ENCODE results near the gene SNX25. TPM values are rescaled to one million over a fixed set of nuclear protein-coding genes. Genes with fewer than 3 reads are reported as not detected.
"Not testable (repeated sequence)": the region's sequence is repeated elsewhere in the genome, so short reads cannot be mapped to it uniquely, and the experiment has no call there.

The SNX25 gene
- total RNA-seq, 1 donor from 2014 or later, result 11.4 TPM

DNA sequence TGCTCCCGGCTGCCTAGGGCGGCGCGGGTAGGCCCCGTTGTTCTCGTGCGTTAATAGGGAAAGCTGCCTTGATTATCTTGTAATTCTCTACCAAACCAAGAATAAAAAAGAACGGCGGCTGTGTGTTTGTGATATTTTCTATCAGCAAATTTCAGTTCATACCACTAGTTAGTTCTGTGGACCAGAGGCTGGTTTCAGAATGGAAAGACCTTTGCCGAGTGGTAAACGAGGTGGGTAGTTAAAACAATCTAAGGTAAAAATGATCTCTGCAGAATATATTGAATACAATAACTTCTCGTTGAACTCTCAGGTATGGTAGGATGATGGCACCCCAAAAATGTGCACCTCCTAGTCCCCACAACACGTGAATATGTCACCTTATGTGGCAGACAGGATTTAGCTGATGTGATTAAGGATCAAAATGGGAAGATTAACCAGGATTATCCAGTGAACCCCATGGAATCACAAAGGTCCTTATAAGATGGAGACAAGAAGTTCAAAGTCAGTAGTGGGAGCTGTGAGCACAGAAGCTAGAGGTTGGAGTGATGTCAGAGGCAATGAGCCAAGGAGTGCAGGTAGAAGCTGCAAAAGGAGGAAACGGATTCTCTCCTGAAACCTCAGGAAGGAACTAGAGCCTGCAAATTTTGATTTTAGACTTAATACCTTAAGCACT, 5.0 kb upstream of the SNX25 start:
- no peak for ATAC-seq
- DNase-seq (ENCODE audit: low spot score), result no peak

DNA sequence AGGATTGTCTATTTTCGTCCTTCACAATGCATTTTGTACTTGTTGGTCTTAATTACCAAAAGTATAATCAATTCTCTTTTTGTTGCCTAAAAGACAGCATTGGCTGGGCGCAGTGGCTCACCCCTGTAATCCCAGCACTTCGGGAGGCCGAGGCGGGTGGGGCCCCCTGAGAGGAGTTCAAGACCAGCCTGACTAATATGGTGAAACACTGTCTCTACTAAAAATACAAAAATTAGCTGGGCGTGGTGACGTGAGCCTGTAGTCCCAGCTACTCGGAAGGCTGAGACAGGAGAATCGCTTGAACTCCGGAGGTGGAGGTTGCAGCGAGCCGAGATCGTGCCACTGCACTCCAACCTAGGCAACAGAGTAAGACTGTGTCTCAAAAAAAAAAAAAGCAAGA, 4.3 kb upstream of the SNX25 start:
- DNase-seq (ENCODE audit: low spot score); ATAC-seq: not testable (repeated sequence)

DNA sequence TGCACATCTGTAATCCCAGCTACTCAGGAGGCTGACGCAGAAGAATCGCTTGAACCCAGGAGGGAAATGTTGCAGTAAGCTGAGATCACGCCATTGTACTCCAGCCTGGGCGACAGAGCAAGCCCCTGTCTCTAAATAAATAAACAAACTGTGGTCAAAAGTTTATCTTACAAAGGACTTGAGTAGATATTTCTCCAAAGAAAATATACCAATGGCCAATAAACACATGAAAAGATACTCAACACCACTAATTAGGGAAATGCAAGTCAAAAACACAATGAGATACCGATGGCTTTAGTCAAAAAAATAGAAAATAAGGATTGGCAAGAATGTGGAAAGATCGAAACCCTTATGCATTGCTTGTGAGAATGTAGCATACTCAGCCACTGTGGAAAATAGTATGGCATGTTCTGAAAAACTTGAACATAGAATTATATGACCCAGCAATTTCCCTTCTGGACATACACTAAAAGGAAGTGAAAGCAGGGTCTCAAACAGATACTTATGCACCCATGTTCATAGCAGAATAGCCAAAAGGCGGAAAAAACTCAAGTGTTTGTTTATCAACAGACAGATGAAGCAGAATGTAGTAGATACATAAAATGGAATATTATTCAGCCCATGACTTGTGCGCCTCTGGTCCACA, 3.6 kb upstream of the SNX25 start:
- DNase-seq (ENCODE audit: low spot score) (no peak), ATAC-seq (no peak)

DNA sequence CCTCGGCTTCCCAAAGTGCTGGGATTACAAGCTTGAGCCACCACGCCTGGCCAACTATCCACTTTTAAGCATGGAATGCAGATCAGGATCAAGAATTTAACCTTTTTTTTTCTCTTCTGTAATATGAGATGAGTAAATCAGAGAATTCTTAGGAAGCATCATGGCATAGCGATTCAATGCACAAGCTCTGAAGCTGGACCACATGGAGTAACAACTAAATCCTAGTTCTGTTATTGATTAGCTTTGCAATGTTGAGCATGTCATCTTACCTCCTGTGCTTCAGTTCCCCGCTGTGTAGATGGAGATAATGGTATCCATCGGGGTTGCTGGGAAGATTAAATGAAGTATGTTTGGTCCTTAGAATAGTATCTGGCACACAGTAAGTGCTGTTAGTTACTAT, 1.9 kb upstream of the SNX25 start:
- ATAC-seq (no peak), DNase-seq (ENCODE audit: low spot score) (no peak)

DNA sequence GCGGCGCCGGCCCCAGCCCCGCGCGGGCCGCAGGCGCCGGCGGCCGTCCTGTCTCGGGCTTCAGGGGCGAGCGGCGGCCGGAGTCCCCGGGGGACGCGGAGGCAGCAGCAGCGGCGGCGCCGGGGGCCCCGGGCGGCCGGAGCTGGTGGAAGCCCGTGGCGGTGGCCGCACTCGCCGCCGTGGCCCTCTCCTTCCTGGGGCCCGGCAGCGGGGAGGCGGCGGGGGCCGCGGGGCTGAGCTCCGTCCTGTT, 379 bp downstream of the SNX25 start:
- peak; percentile 17 for ATAC-seq
- not testable (repeated sequence) for DNase-seq (ENCODE audit: low spot score)

DNA sequence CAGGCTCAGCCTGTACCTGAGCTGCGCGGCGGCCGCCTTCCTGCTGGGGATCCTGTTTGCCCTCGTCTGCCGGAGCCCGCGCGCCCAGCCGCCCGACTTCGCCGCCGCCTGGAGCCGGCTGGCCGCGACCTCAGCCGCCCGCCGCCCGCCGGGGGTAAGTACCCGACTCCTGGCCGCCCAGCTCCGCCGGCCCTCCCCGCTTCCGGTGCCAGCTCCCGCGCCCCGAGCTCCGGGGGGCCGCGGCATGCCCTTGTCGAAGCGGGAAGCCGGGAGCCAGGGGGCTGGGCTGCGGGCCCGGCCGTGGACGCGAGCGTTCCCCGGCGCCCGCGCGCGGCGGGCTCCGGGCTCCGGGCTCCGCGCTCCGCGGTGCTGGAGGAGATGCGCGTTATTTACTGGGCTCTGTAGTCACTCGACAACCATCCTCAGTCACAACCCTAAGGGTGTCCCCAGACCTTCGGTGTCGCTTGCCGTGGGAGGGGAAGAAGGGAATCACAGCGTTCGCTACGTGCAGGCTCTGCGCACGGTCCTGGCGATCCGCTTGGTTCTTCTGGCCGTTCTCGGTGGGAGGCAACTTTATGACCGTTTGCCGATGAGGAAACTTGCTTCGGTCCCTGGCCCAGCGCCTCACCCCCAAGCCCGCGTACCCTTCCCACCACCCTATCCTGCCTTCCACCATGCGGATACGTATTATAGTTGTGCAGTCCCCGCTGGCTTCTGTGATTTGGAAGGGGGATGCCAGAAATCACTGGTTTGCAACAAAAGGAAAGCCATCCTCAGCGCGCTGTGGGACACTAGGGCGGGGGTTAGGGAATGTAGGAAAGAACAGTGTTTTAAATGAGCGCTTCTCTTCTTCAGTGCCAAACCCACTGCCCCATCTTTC, 944 bp downstream of the SNX25 start:
- DNase-seq (ENCODE audit: low spot score) (peak; percentile 62), ATAC-seq (peak; percentile 46)

DNA sequence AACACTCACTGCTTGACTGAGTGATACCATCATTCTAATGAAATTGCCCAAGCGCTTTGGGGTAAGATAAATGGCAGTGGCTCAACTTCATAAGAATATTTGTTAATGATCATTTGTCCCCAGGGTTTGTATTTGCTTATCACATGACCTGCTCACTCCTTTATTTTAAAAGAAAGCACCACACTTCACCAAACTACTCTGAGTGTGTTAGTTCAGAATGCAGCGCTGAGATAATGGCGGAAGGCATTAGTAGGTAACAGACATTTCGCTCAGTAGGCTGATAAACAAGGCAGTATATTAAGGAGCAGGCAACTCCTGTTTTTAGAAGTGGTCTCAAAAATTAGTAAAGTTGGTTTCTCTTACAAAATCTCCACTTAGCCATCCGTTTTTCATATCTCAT, 1.6 kb downstream of the SNX25 start:
- ATAC-seq (no peak), DNase-seq (ENCODE audit: low spot score) (no peak)

DNA sequence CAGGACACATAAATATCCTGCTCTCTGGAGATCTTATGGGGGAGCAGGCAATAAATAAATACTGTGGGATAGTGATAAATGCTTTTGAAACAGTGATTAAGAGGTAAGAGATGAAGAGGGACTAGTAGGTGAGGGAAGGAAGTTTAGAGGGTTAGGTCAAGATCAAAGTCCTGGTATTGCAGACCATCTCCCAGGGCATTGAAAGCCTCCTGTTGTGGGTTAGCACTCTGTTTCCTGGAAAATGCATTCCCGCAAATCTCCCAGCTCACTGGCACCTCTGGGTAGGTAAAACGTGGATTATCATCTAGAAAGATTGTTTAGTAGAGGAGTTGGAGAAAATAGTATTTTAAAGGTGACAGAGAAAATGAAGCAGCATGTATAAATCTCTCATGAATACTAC, 2.2 kb downstream of the SNX25 start:
- DNase-seq (ENCODE audit: low spot score) (no peak), ATAC-seq (no peak)

DNA sequence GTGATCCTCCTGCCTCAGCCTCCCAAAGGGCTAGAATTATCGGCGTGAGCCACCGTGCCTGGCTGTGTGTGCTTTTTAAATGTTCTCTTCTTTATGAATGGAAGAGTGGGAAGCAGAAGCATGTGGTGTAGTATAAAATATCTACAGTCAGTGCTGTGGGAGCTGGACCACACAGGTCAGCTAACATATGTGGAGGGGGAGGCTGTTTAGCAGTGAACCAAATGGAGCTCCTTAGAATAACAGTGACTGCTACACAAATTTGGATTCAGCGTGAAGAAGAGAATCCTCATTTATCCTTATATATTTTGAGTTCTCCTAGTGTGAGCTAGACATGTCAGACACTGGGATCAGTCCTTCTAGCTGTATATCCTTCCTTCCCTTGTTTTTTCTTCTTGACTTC, 3.2 kb downstream of the SNX25 start:
- ATAC-seq (no peak), DNase-seq (ENCODE audit: low spot score) (no peak)

DNA sequence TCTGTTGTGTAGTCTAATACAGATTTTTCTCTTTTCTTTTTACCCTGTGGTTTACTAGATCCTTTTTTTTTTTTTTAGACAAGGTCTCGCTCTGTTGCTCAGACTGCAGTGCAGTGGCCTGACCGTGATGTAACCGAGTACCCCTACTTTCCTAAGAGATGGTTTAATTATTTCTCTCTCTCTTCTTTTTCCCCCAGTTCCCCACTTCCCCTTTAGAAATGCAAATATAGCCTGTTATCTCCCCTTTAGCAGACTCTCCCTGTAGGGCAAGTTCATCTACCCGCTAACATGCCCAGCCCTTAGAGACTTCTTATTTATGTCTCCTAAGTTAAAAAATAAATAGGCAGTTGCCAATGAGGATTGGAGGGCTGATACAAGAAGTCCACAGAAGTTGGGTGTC, 4.5 kb downstream of the SNX25 start:
- ATAC-seq (no peak), DNase-seq (ENCODE audit: low spot score) (no peak)

DNA sequence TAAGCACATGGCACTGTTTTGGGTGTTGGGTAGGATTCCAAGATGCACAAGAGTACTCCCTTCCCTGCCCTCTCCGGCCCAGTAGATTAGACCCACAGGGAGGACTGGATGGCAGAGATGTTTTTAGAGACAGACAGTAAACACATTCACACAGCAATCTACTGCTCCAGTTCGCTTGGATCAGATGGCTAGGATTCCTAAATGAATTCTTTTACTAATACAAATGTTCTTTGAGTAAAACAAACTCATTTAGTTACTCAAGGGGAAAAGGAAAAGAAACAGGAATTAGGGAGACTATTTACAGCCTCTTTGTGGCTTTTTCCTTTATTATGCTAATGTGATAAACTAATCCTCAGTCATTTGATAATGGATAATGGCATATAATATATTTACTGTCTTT, 5.9 kb downstream of the SNX25 start:
- DNase-seq (ENCODE audit: low spot score), result no peak
- ATAC-seq, result no peak

DNA sequence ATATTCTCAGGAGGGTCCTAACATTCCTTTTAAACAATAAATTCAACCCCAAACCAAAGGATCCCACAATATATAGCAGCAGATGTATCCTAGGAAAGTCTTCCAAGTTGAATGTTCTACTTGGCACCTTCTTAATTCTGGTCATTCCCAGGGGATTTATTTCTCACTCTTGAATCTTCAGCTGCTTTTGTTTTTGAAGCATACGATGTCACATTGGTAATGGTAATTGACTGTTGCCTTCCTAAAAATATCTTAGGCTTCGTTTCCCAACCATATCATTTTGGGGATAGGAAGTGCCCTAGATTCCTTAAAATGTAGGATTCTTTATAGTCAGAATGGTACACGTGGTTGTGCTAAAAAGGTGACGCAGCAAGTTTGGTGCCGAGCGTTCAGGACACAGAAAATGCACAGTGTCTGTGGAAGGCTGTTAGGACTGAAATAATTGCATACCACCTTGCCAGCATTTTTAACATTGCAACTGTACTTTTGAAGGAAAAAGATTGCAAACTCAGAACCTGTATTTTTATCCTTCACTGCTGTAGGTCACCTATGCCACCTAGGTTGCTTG, 8.1 kb downstream of the SNX25 start:
- ATAC-seq (no peak), DNase-seq (ENCODE audit: low spot score) (no peak)

DNA sequence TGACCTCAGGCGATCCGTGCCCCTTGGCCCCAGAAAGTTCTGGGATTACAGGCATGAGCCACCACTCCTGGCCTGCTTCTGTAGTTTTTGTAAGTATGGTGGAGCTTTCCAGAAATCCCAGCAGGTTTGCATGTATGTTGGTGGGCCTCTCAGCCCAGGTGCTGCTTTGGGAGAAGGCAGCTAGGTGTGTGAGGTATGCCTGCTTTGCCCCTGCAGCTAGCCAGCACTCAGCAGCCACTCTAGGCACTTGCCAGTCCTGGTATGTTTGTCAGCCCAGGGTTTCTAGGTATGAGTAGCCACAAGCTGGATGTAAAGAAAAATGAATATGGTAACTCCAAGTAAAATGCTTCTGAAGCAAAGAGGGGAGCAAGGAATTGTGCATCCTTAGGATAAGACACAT, 8.9 kb downstream of the SNX25 start:
- DNase-seq (ENCODE audit: low spot score) (no peak), ATAC-seq (no peak)

DNA sequence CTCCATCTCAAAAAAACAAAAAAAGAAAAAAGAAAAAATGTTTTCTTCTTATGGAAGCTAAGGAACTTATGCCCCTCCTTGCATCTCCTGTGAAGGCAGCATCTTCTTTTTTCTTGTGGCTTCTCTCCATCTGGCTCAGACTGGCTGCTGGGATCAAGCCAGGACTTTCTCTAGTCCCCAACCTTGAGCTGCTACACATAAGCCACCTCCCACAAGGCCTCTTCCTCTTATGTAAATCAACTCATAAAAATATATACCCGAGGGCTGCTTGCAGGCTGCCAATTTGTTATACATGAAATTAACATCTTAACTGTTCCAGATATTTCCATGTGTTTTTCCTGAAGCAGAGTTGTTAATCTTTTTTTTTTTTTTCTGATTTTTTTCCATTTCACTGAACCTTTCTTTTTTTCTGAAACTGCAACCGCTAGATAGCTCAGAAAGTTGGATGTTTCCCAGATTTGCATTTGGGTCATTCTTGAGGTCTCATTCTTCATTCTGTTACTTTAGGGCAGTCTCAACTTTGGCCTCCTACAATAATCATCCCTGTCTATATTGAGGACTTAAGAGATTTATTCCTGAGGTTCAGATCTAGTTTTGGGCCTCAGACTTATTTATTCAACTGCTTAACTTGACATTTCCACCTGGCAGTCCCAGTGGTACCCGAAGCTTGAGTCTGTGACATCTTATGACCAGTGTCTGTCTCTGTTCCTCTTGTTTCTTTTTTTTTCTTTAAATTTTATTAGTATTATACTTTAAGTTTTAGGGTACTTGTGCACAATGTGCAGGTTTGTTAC, 10.3 kb downstream of the SNX25 start:
- ATAC-seq (peak; percentile 48), DNase-seq (ENCODE audit: low spot score) (no peak)

DNA sequence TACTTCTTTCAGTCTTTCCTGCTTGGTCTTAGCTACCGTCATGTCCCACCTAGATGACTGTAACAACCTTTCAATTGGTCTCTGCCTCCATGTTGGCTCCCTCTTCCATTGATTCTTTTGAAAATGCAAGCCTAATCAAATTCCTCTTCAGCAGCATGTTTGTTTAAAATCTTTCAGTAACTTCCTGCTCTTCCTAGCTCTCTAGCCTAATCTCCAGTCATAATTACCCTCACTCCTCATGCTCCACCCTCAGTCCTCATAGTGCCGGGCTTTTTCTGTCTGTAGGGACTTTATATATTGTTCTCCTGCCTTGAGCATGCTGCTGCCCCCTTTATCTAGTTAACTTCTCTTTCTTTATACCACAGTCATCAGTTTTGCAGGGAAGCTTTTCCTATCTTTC, 12.1 kb downstream of the SNX25 start:
- no peak for DNase-seq (ENCODE audit: low spot score)
- ATAC-seq, result no peak

DNA sequence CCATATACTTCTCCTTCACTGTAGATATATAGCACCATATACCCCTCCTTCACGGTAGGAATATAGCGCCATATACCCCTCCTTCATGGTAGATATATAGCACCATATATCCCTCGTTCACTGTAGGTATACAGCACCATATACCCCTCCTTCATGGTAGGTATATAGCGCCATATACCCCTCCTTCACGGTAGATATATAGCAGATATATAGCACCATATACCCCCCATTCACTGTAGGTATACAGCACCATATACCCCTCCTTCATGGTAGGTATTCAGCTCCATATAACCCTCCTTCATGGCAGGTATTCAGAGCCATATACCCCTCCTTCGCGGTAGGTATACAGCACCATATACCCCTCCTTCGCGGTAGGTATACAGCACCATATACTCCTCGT, 12.5 kb downstream of the SNX25 start:
- ATAC-seq (no peak), DNase-seq (ENCODE audit: low spot score) (no peak)

DNA sequence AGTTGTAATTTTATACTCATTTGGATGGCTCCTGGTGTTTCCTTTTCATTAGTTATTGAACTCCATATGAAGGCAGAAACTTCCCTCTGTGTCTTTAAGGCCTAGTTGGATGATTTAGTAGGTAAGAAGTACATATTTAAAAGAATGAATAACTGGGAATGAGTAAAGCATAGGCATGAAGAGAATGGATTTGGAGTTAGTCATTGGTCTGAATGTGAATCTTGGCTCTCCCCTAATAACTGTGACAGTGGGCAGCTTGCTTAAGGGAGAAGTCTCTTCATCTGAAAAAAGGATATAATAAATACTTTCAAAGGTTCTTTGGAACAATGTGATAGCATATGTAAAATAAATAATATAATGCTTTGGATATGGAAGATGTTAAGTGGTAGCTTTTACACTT, 13.2 kb downstream of the SNX25 start:
- ATAC-seq (no peak), DNase-seq (ENCODE audit: low spot score) (no peak)

DNA sequence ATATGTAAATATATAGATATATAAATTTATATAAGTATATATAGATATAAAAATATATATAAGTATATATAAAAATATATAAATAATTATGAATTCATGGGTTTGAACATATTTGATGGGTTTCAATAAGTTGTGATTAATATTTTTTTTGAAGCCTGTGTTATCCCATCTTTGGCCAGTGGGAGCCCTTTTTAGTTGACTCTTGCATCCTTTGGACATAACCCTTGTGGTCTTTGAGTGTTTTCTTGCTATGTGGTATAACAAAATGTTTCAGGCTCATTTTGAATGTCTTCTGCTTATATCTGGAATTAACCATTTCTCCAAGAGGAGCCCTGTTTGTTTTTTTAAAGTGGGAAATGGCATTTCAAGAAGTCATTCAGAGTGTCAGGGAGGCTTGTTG, 15.2 kb downstream of the SNX25 start:
- ATAC-seq (no peak), DNase-seq (ENCODE audit: low spot score) (no peak)

DNA sequence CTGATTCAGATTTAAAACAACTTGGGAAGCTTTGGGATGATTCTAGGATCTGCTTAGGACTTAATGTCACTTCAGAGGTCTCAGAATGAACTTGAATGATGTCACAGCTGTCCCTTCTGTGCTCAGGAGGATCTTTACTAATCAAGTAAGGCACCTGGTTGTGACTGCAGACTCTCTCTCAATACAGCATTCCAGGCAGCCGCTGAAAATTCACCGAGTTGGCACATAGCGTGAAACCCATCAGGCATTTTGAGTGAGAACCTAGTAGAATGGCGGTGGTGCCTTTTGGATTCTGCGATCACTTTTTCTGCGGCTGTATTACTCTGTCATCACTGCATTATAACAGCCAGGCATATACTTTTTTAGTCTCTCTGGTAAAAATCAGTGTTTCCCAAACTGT, 16.5 kb downstream of the SNX25 start:
- no peak for ATAC-seq
- no peak for DNase-seq (ENCODE audit: low spot score)

DNA sequence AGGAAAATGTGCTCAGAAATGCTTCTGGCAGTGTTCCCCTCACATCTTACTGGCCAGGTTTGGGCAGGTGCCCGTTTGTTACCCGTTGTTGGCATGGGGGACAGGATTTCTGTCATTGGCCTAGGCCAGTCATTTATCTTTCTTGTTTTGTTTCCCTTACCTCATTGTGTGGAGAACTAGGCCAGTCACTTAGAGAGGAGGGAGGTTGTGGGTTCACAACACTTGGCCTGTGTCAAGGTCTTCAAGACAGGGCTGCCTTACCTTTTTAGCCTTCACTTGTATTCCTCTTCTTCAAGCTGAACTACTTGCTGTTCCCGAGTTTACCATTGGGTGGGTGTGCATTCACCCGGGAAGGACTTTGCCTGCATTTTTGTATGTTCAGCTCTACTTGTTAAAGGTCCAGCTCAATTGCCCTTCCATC, 17.7 kb downstream of the SNX25 start:
- no peak for DNase-seq (ENCODE audit: low spot score)
- peak; percentile 82 for ATAC-seq

DNA sequence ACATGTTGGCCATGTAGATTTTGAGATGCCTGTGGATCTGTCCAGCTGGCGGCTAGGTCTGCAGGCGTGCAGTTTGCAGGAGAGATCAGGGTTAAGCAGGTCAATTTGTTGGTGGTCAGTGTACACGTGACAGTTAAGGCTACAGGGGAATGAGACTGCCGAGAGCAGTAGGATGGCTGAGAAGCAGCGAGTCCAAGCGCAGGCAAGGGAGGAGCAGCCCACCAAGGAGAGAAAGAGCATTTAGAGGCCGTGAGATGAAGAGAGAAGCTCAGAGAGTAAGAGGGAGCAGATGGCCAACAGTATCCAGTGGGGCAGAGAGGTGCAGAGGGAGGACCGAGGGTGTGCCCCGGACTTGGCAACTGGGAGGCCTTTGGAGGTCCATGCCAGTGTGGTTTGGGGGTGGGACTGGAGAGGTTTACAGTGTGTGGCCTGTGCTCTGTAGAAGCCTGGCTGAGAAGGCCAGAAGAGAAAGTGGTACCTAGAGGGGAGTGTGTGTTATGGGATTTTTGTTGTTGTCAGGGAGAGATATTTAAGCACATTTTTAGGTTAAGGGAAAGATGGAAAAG, 18.4 kb downstream of the SNX25 start:
- no peak for ATAC-seq

More for the DNA sequence above, 18.4 kb downstream of the SNX25 start:
- DNase-seq (ENCODE audit: low spot score), result no peak

Data from left lobe of liver (tissue), 2 donors.